ENCODE results near the gene JAML.

DNA sequence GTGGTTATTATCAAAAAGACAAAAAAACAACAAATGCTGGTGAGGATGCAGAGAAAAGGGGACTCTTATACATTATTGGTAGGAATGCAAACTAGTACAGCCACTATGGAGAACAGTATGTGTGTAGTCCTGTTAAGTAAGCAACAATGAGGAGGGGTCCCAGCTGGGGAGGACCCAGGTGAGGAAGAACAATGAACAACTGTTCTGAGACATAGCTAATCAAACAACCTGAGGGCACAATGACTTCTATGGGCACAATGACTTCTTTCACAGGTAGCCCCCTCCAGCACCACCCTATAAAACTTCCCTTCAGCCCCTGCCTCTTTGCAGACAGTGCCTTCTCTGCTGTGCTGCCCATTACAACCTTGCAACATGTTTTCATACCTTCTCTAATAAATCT is 5.6 kb downstream of the JAML start:
- TF ChIP-seq ZNF274 (IDR thresholded peaks at IDR 0.05; ENCODE audit: borderline replicate concordance, extremely low read depth, low read length) (no peak), RAD21 (IDR thresholded peaks at IDR 0.05 in 1 of 2, conservative IDR thresholded peaks at IDR 0.05 in 1 of 2; ENCODE audit: low read depth in 2 of 2, low read length in 2 of 2) (no peak)

All from H1 (cell line).